Right lobe of liver (tissue), 4 donors: ENCODE results near the gene IGF2R.

Experiments used
- CTCF ChIP-seq, 4 donors: fragments of 200-600 bp in 3 of 4; fragments of 450-650 bp in 1 of 4; IDR thresholded peaks; one replicate each; pipeline versions ENCODE4 v1.5.1 to v1.8.0; 2016 to 2022; ENCODE audit warnings: antibody characterized with exemption in 4 of 4, mild to moderate bottlenecking in 2 of 4
- POLR2A ChIP-seq: fragments of 450-650 bp; IDR thresholded peaks from one replicate; pipeline ENCODE4 v1.6.1; 2017; ENCODE audit warnings: antibody characterized with exemption, mild to moderate bottlenecking
- donor health status: DM: no; HTN: no; CAD: no.
- donor health status: DM: no; HTN: no; CAD: no.
- donor health status: DM: no; HTN: yes; CAD: no.

GRCh38 chr6:160034036-160034930 is 65.4 kb downstream of the IGF2R start:
- TF ChIP-seq CTCF (IDR thresholded peaks at IDR 0.05), result no peak
- no peak for TF ChIP-seq POLR2A
